Glomerular visceral epithelial cell (primary cell): ENCODE measurements around the gene TRAF7.
A peak's percentile ranks its signal among the peaks of the same experiment; 100 is the strongest.
"Not testable (repeated sequence)": the region's sequence is repeated elsewhere in the genome, so short reads cannot be mapped to it uniquely, and the experiment has no call there.

Experiments
- DNase-seq: peaks from one replicate; pipeline ENCODE4 v3.0.0-alpha.2; 2016; ENCODE audit errors: extremely low spot score

Gene TRAF7

DNA sequence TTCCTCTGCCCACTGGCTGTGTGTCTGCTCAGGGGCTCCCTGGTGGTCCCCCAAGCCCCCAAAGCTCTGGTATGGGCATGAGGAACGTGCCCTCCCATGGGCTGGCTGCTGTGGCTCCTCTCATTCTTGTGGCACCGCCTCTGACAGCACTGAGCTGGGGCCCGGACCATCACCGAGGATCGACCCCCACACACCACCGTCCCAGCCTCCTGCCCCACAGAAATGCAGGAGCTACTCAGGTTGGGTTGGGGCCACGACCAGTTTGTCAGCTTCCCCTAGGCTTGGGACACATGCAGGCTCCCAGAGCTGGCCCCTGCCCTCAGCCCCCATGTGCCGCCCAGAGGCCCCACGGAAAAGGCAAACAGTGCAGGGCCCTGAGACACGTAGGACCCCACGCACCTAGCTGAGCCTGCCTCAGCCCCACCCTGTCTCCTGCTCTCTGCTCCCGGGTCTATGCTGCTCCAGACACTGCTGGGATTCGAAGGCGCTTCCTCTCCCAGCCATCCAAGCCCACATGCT, 44.1 kb downstream of the TRAF7 start:
- DNase-seq = no peak

DNA sequence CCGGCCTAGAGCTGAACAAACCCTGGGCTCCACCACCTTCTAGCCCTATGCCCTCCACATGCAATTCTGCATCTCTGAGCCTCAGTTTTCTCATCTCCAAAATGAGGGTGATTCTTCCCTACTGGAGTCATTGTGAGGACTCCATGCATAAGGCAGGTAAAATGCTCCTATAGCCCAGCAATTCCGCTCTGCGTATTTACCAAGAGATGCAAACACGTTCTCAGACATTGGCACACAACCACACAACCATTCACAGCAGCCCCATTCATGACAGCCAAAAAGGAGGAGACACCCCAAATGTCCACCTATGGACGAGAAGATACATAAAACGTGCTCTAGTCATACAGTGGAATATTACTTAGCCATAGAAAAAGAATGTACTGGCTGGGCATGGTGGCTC, 44.7 kb downstream of the TRAF7 start:
- DNase-seq = no peak

DNA sequence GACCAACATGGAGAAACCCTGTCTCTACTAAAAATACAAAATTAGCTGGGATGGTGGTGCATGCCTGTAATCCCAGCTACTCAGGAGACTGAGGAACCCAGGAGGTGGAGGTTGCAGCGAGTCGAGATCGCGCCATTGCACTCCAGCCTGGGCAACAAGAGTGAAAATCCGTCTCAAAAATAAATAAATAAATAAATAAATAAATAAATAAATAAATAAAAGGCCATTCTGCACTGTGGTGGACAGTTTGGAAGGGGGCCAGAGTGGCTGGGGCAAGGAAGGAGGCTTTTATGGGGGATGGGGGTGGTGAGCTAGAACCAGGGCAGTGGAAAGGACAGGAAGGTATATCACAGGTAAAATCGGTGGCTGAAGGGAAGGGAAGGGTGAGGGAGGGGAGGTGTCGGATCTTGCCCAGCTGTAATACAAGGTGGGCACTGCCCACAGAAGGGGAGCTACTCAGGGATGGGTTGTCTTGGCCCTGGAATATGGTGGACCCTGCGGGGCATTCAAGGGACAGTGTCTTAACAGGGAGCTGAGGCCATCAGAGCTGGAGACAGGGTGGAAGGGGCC, 47.6 kb downstream of the TRAF7 start:
- not testable (repeated sequence) for DNase-seq

DNA sequence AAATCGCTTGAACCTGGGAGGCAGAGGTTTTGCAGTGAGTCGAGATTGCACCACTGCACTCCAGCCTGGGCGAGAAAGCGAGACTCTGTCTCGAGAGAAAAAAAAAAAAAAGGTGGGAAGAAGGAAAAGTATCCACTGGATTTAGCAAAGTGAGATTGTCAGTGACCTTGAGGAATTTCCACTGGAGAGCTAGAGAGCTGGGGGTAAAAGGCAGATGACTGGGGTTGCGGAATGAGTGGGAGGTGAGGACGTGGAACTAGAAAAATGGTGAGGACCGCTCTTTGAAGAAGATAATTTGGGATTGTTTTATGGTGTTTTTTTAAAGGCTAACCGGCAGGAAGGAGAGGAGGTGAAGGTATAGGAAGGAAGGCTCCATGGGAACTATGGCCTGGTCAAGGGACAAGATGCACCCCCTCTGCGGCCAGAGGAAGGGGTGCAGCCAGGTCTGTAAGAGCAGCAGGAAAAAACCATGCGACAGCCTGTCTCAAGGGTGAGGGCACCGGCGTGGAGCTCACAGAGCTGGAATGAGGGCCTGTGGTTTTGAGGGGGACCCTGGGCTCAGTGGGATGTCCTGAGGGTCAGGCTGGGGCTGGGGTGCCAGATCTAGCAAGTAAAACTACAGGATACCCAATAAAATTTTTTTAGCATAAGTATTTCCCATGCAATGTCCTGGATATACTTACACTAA, 49.0 kb downstream of the TRAF7 start:
- no peak for DNase-seq

DNA sequence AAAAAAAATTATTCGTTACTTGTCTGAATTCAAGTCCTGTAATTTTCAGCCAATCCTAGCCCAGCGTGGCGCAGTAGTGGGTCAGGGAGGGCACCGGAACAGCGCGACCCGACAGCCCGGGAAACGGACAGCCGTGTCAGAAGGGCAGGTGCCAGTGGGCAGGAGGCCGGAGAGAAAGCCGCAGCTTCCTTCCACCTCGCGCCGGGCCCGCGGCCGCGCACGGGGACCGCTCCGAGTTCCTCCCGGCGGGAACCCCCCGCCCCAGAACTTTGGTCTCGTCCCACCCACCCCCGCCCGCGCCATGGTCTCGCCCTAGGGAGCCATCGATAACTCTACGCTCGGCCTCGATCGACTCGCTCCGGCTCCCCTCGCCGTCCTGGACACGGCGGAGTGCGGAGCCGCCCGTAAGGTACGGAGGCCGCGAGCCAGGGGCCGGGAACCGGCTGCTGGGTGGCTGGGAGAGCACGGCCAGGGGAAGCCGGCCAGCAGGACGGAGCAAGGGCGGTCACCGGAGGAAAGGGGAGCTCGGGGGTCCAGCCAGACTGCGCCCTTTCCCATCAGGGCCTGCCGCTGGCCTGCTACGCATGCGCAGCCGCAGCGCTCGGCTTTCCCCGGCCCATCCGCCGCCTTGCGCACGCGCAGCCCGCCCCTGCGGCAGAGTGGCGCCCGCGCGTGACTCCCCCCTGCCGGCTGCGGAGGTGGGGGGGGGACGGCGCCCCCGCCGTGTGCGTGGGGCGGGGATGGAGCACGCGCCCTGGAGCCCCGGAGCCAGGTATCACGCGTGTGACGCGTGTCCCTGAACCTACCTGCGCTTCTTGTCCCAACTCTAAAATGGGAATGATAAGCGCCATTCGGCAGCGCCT, 49.8 kb downstream of the TRAF7 start, which contains the start of gene MLST8:
MLST8 (plus strand) TSS at position 351 of the 863 bp plus-strand sequence. CDS start 632 bp downstream, outside the sequence.
- peak; percentile 85 for DNase-seq

DNA sequence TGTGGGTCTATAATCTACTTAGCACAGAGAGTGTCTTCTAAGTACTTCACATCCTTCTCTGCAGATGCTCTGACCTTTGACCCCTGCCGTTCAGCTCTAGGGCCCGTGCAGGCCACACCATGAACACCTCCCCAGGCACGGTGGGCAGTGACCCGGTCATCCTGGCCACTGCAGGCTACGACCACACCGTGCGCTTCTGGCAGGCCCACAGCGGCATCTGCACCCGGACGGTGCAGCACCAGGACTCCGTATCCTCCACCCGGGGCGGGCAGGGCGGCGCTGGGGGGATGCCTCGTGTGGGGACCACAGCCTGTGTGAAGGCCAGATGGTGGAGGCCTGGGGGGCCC, 50.4 kb downstream of the TRAF7 start:
- no peak for DNase-seq

DNA sequence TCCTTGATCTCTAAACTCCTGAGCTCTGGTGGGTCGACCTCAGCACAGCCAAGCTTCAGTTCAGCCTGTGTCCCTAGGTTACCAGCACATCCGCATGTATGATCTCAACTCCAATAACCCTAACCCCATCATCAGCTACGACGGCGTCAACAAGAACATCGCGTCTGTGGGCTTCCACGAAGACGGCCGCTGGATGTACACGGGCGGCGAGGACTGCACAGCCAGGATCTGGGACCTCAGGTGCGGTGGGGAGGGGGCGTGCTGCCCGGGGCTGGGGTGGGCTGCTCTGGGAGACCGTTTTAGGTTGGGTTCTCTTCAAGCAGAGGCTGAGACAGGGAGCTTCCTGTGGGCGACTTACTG, 50.8 kb downstream of the TRAF7 start:
- DNase-seq = no peak

DNA sequence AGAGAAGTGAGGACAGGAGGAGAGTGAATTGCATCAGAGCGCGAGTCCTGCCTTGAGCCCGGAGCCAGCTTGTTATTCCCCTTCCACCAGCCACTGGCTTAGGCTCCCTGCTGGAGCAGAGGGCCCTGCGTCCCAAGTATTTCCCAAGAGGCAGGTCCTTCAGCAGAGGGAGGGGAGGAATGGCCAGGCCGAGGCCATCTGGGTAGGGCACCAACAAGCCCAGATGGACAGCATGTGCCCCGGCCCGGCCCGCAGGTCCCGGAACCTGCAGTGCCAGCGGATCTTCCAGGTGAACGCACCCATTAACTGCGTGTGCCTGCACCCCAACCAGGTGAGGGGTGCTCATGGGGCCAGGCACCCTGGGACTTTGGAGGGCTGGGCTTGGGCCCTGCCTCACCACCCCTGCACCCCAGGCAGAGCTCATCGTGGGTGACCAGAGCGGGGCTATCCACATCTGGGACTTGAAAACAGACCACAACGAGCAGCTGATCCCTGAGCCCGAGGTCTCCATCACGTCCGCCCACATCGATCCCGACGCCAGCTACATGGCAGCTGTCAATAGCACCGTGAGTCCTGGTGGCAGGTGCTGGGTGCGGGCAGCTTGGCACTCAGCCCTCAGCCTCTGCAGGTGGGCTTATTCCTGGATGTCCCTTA, 51.3 kb downstream of the TRAF7 start:
- no peak for DNase-seq

DNA sequence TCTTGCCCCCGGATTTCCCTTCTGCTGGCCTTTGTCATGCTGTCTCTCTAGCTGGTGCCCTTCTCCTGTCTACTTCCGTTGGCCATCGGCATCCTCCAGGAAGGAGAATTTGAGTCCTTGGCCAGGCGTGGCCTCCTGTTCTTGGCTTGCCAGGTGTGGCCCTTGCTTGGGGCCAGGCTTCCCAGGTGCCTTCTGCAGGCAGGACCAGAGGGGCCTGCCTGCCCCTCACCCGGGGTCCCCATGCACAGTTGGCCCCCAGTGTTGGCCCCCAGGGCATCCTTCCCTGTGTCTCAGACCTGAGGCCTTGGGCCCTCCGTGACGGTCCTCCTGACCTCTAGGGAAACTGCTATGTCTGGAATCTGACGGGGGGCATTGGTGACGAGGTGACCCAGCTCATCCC, 52.3 kb downstream of the TRAF7 start:
- no peak for DNase-seq

DNA sequence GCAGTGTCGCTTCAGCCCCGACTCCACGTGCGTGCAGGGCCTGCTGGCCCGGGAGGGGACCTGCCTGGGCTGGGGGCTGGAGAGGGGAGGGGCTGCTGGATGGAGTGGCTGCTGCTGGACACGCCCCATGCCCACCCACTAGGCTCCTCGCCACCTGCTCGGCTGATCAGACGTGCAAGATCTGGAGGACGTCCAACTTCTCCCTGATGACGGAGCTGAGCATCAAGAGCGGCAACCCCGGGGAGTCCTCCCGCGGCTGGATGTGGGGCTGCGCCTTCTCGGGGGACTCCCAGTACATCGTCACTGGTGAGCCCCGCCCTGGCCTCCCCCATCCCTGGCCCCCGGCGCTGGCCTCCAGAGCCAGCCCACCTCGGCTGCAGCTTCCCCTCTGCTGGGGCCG, 52.7 kb downstream of the TRAF7 start:
- DNase-seq = no peak

DNA sequence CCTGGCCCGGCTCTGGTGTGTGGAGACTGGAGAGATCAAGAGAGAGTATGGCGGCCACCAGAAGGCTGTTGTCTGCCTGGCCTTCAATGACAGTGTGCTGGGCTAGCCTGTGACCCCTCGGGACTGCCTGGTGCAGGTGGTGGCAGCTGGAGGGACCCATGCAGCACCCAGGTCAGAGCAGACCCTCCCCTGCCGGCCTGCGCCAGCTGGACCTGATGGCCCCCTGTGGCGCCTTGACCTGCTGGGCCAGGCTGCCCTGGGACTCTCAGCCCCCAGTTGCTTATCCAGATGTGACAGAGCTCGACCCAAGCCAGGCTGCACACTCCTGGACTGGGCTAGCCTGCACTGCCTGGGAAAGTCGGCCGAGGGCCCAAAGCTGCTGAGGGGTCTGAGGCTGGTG, 53.2 kb downstream of the TRAF7 start:
- DNase-seq = no peak

DNA sequence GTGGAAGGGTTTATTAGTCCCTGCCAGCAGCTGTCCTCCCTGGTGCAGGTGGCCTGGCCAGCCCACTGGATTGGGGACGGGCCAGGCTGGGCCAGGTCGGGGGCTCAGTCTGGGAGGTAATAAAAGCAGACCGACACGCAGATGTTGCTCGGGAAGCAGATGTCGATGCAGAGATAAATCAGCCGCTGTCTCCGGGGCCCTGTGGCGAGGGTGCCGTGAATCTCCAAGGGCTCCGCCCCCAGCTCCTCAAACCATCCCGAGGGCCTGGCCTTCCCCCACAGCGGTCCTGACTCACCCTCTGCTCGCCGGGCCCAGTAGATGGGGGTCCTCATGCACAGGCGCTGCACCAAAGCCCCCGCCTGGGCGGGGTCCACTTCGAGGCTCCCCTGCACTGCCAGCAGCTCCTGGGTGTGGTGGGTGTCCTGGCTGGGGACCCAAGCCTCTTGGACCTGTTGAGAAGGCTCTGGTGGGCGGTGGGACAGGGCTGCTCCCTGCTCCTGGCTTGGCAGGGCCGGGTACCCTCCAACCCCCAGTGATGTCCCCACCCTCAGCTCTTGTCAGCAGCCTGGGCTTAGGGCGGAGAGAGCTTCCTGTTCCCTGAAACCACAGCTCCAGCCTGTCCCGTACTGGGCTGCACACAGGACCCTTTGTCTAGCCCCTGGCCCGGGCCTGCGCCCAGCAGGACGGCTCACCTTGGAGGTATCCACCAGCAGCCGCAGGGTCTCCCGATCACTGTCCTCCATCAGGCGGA, 53.9 kb downstream of the TRAF7 start:
- DNase-seq = no peak

DNA sequence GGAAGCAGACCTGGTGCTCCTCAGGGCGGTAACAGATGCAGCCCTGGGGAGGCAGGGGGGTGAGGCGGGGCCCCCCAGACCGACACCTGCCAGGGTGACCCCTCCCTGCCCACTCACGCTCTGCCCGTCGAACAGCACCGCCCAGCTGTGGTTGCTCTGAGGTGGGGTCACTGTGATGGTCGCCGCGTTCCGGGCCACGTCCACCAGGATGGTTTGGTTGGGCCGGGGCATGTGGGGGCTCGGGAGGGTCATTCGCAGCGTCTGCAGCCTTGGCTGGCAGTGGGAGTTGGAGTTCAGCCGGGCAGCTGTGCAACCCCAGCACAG, 54.4 kb downstream of the TRAF7 start:
- no peak for DNase-seq

DNA sequence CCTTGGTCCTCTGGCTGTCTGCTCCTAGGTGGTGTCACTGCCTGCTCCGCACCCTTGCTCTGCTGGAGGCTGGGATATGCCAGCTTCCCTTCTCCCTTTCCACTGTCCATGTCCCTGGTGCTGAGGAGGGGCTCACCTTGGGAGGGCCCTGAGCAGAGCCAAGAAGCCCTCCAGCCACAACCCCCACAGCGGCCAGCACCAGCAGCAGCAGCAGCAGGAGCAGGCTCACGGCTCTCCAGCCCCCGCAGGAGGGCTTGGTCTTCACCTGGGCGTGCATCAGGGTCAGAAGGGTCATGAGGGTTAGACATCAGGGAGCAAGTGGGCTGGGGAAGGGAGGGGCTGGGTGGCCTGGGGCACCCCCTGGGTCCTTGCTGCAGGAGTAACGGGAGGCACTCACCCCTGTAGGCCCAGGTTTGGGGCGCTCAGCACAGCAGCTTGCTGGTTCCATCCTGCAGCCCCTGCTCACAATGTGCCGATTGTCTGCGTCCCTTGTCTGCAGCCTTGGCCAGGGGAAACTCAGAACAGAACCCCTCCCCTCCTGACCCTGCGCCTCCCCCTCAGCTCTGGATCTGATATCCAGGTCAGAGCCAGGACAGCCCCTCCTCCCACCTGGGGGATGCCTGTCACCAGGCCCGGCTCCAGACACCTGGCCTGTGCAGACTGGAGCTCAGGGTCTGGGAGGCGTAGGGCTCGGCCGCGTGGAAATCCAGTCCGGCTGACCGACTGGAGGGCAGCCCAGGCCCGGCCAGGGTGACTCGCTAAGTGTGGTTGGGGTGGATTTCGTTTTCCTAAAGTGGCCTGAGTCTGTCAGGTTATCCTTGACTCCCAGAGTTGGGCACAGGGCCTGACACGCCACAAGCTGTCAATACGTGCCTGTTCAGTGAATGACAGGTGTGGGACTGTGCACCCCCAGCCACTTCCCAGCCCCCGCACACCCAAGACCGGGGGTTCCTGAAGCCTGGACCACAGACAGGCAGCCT, 55.1 kb downstream of the TRAF7 start, which contains the start of gene BRICD5:
BRICD5 (minus strand) TSS at position 478 of the 980 bp plus-strand sequence; CDS start at position 448, 30 bp downstream.
- peak; percentile 33 for DNase-seq

DNA sequence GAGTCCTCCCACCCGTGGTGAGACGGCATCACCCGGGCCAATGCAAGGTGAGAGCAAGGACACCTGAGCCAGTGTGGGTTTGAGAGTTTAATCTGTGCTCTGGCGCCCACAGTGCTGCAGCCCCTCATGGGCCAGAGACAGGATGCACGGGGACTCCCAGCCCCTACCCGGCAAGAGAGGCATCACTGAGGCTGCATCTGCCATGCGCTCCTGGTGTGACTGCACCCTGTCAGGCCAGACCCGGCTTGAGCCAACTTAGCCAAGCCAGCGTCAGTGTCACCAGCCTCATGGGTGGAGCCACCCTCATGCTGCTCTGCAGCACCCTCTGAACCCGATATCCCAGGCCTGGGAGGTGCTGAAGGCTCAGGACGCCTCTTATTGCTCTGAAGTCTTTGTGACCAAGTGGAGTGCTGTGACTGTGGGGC, 56.4 kb downstream of the TRAF7 start:
- DNase-seq = no peak

DNA sequence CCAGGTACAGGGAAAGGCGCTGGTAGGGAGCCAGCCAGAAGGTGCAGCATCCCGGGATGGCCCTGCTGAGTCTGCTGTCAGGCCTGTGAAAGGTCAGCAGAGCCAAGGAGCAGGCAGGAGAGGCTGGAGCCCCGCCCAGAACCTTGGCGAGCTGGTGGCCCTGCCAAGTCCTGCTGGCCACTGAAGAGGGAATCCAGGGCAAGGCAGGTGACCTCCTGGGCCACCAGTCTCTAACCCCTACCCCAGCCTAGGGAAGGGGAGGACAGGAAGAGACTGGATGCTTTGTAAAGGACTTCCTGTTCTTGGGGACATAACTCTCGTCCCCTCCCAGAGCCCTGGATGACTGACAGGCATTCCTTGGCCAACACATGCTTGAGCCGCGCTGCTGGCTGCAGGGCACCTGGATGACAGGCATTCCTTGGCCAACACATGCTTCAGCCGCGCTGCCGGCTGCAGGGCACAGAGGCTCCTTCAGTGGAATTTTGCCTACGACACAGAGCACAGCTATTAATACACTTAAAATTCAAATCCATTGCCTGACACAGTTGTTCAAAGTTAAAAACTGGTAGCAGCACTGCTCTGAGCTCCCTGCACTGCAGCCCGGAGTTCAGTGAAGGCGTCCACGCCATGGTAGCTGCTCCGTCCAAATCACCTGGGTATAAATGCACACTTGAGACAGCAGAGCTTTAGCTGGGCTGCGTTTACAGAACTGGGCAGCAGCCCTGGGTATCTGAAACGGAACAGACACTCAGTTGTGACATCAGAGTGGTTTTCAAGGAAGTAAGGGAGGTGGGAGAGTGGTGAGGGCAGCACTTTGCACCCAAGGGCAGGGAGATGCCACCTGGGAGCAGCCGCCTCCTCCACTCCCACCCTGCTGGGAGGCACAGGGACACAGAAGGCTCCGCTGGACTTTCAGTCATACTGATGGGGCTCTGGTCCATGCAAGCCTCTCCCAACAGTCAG, 57.1 kb downstream of the TRAF7 start:
- no peak for DNase-seq

DNA sequence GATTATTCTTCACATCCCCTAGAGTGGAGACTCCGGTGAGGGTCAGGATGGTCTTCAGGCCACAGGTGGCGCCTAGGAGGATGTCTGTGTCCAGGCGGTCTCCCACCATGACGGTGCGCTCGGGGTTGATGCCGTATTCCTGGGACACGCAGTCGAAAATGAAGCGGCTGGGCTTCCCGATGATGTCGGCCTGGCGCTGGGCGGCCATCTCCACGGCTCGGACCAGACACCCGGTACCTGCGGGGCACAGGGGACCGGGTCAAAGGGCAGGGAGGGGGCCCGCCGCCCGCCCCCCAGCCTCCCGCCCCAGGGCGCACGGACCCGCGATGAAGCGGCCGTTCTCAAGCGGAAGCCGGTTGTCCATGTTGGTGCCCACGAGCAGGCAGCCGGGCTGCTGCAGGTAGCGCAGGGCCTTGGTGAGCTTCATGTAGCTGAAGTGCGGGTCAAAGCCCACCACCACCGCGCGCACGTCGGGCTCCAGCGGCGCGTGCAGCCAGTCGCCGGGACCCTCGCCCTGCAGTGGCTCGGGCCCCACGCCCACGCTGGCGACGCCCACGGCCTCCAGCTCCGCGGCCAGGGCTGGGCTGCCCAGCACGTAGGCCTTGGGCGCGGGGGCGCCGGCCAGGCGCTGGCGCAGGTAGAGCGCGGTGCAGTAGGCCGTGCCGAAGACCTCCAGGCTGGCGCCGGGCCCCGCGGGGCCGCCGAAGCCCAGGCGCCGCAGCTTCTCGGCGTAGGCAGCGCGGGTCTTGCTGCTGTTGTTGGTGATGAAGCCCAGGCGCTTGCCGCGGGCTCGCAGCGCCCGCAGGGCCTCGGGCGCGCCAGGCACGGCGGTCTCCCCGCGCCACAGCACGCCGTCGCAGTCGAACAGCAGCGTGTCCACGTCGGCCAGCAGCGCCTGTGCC, 58.5 kb downstream of the TRAF7 start:
- no peak for DNase-seq

DNA sequence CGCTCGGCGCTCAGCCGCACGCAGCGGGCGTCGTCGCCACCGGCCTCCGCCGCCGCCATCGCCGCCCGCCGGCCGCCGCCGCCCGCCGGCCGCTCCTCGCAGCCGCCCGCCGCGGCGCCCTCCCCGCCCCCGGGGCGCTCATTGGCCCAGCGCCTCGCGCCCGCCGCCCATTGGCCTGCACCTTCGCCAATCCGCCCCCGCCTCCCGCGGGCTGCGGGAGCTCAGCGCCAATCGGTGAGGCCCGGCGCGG, 59.1 kb downstream of the TRAF7 start, which contains the start of gene PGP:
PGP (minus strand) TSS at position 122 of the 250 bp plus-strand sequence; CDS start at position 59, 63 bp downstream.
- DNase-seq = no peak
